ENCODE data around the gene ISCU.
"Not testable (repeated sequence)": the region's sequence is repeated elsewhere in the genome, so short reads cannot be mapped to it uniquely, and the experiment has no call there.

The ISCU gene

DNA sequence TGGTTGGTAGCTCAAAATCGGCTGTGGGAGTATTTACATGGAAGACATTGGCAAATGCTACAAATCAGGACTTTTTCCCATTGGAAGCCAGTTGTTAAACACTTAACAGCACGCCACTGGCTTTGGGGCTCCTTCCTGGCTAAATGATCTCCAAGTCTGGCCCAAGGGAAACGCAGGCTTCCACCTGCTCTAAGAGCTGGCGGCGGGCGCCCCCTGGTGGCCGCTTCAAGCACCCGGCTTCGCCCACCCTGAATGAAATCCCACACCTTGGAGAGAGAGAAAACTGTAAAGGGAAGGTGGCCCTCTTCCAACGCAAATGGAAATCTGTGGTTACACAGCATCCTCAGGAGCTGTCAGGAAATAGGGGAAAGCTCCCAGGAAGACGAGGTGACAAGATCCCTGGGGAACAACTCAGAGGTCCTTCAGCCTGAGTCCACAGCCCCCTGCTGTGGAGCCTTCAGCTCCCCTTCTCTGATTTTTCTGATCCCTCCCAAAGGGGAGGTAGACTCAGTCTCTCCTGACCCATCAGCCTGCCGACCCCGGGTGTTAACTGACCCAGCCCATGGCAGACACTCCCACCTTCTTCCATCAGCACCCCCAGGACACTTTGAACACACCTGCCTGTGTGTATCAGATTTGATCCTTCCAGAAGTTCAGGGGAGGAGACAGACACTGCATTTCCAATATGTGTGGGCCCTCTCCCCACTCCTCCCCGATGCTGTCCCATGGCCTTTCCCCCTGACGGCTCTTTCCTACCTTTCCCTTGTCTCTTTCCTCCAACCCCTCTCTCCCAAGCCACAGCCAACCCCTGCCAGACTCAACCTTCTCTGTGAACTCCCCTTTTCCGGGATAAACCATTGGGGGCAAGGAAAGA lies 55.9 kb downstream of the ISCU start:
- DNase-seq (ENCODE audit: low read depth), result peak; percentile 90

DNA sequence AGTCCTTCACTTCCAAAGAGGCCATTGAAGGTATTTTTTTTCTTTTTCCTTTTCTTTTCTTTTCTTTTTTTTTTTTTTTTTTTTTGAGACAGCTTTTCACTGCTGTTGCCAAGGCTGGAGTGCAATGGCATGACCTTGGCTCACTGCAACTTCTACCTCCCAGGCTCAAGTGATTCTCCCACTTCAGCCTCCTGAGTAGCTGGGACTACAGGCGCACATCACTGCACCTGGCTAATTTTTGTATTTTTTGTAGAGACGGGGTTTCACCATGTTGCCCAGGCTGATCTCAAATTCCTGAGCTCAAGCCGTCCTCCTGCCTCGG lies 56.5 kb downstream of the ISCU start:
- not testable (repeated sequence) for DNase-seq (ENCODE audit: low read depth)

All from ELR (cell line).